CD4-positive, alpha-beta T cell (primary cell): ENCODE measurements around the gene GPR3. TPM values are rescaled to one million over a fixed set of nuclear protein-coding genes. Genes with fewer than 3 reads are reported as not detected.

Experiments used
- ATAC-seq: fragments of 200-7000 bp; cut with Tn5 transposase; one replicate; pipeline ENCODE4 v1.10.0; 2022; ENCODE audit warnings: mild to moderate bottlenecking; ENCODE audit not compliant: poor library complexity
- CTCF ChIA-PET: fragments of 350-600 bp; sonication (Branson Sonifier 250); formaldehyde crosslinking; loops from one replicate; lab custom pipeline; 2021; ENCODE audit warnings: antibody characterized with exemption, inconsistent platforms; lab: Charles Lee
- POLR2A ChIA-PET: fragments of 350-600 bp; sonication (Branson Sonifier 250); formaldehyde crosslinking; loops from one replicate; lab custom pipeline; 2021; ENCODE audit warnings: antibody characterized with exemption, inconsistent platforms; lab: Charles Lee
- DNase-seq, 14 experiments: peaks; one replicate each; pipeline ENCODE4 v3.0.0-alpha.2; 2013 to 2020; ENCODE audit warnings: mixed read lengths in 2 of 14
- H3K27ac ChIP-seq, 2 donors: one replicate each; pipeline versions ENCODE4 v1.5.1 to v1.7.0; 2013; ENCODE audit warnings: low read length in 2 of 2, low read depth in 1 of 2, mild to moderate bottlenecking in 1 of 2
- H3K27me3 ChIP-seq, 2 experiments: 1 replicate in 1 of 2; 2 replicates in 1 of 2; pipeline versions ENCODE4 v1.6.1 to v1.7.0; 2013; ENCODE audit warnings: low read length in 2 of 2, control low read depth in 1 of 2, mild to moderate bottlenecking in 1 of 2, moderate library complexity in 1 of 2; ENCODE audit not compliant: insufficient read depth in 2 of 2, control insufficient read depth in 1 of 2
- H3K36me3 ChIP-seq: one replicate; pipeline ENCODE4 v1.6.1; 2013; ENCODE audit warnings: low read length, control low read depth; ENCODE audit not compliant: insufficient read depth
- H3K4me1 ChIP-seq: one replicate; pipeline ENCODE4 v1.6.1; 2013; ENCODE audit warnings: low read length, control low read depth; ENCODE audit not compliant: insufficient read depth
- H3K4me3 ChIP-seq: one replicate; pipeline ENCODE4 v1.5.1; 2013; ENCODE audit warnings: mild to moderate bottlenecking, low read length, moderate library complexity
- H3K9me3 ChIP-seq, 2 experiments: 1 replicate in 1 of 2; 2 replicates in 1 of 2; pipeline versions ENCODE4 v1.6.1 to v1.7.0; 2013; ENCODE audit warnings: low read length in 2 of 2, mild to moderate bottlenecking in 2 of 2, control low read depth in 1 of 2, moderate library complexity in 1 of 2; ENCODE audit not compliant: control insufficient read depth in 1 of 2, insufficient read depth in 1 of 2
- H3K27ac Mint-ChIP-seq: one replicate; pipeline ENCODE4 v1.8.0; 2020; ENCODE audit warnings: mixed read lengths
- H3K27me3 Mint-ChIP-seq: one replicate; pipeline ENCODE4 v1.8.0; 2021; ENCODE audit warnings: mixed read lengths
- H3K36me3 Mint-ChIP-seq: one replicate; pipeline ENCODE4 v1.8.0; 2021; ENCODE audit warnings: low read depth, mixed read lengths
- H3K4me1 Mint-ChIP-seq: one replicate; pipeline ENCODE4 v1.8.0; 2021; ENCODE audit warnings: low read depth, mixed read lengths
- H3K4me3 Mint-ChIP-seq: one replicate; pipeline ENCODE4 v1.8.0; 2020; ENCODE audit warnings: mild to moderate bottlenecking, mixed read lengths
- H3K9me3 Mint-ChIP-seq: one replicate; pipeline ENCODE4 v1.8.0; 2020; ENCODE audit warnings: mixed read lengths
- CTCF ChIP-seq: fragments of 200-600 bp; IDR thresholded peaks from one replicate; pipeline ENCODE4 v1.8.0; 2022; ENCODE audit warnings: antibody characterized with exemption, mild to moderate bottlenecking
- intact Hi-C, 2 experiments: fragments of 100-400 bp; cut with DNase I in 1 of 2; cut with micrococcal nuclease in 1 of 2; formaldehyde crosslinking; loops; one replicate each; pipeline versions ENCODE4 v1.15.1 to v1.9.0; 2023 to 2025; cut with DNase I, micrococcal nuclease
- total RNA-seq, 174 experiments: library from RNA in 2 of 174; stranded (reverse) in 2 of 174; gene quantifications; one replicate each; pipeline ENCODE4 v1.2.3 and lab custom pipeline; 2021 to 2026

The GPR3 gene
- total RNA-seq, 2 experiments from 2014 or later: 0.14 to 0.19 TPM

- no peaks in the 10 kb centered on the region for H3K36me3 Mint-ChIP-seq
- peak; percentile 70 to 90 (median 78) for DNase-seq
Measured at GRCh38 chr1:27395441-27396195, 3.2 kb downstream of the GPR3 start.

GRCh38 chr1:27397110-27397509 is 4.7 kb downstream of the GPR3 start:
- no peak overlapping the region for H3K27ac Mint-ChIP-seq
- no peaks in the 10 kb centered on the region for H3K36me3 ChIP-seq
- H3K9me3 Mint-ChIP-seq: no peaks in the 10 kb centered on the region
- H3K4me3 Mint-ChIP-seq: no peak overlapping the region
- H3K9me3 ChIP-seq: no peaks in the 10 kb centered on the region
- no peak for ATAC-seq
- peaks cover 20% of the 10 kb centered on the region for H3K4me1 ChIP-seq
- no peaks in the 10 kb centered on the region for H3K36me3 Mint-ChIP-seq
- CTCF ChIA-PET: interaction anchor here (5.8 kb wide), 1 partner anchor 98 kb away, joined by 125 read pairs; no protein-coding TSS in a partner anchor
- no peak overlapping the region for H3K4me3 ChIP-seq
- H3K4me1 Mint-ChIP-seq: peaks cover 27% of the 10 kb centered on the region
- TF ChIP-seq CTCF: no peak
- H3K27ac ChIP-seq: no peak overlapping the region
- H3K27me3 Mint-ChIP-seq: no peaks in the 10 kb centered on the region
- H3K27me3 ChIP-seq: no peaks in the 10 kb centered on the region
- DNase-seq: no peak
- POLR2A ChIA-PET: interaction anchor here (0.7 to 1.6 kb wide), 6 partner anchors 40 to 160 kb away, joined by 3 to 4 read pairs (median 3); no protein-coding TSS in a partner anchor
- intact Hi-C loops: loop anchor here in 1 of 2 experiments (5.0 kb wide), 1 partner anchor 355 kb away; no protein-coding TSS in a partner anchor

More at GRCh38 chr1:27395441-27396195, 3.2 kb downstream of the GPR3 start:
- peak; percentile 85 for TF ChIP-seq CTCF
- Histone ChIP-seq H3K4me3 (no peak overlapping the region), H3K9me3 (no peaks in the 10 kb centered on the region), H3K36me3 (no peaks in the 10 kb centered on the region), H3K27ac (no peak overlapping the region), H3K27me3 (no peaks in the 10 kb centered on the region), H3K4me1 (peaks cover 30% of the 10 kb centered on the region)
- Mint-ChIP-seq H3K9me3 (no peaks in the 10 kb centered on the region), H3K27ac (peak overlapping the region; percentile 44), H3K27me3 (no peaks in the 10 kb centered on the region), H3K4me1 (peaks cover 27% of the 10 kb centered on the region), H3K4me3 (peak overlapping the region; percentile 62)
- ChIA-PET POLR2A (interaction anchor here (0.8 to 1.7 kb wide), 4 partner anchors 95 to 330 kb away, joined by 3 to 12 read pairs (median 3); partner anchors contain the start of gene SLC9A1), CTCF (interaction anchor here (0.6 to 5.8 kb wide), 24 partner anchors 9 to 267 kb away, joined by 3 to 125 read pairs (median 4); partner anchors contain the start of genes AHDC1, MAP3K6 and SYTL1)
- intact Hi-C loops: loop anchor here (1.0 to 5.0 kb wide), 7 partner anchors 38 to 353 kb away; no protein-coding TSS in a partner anchor
- ATAC-seq: peak; percentile 53

DNA sequence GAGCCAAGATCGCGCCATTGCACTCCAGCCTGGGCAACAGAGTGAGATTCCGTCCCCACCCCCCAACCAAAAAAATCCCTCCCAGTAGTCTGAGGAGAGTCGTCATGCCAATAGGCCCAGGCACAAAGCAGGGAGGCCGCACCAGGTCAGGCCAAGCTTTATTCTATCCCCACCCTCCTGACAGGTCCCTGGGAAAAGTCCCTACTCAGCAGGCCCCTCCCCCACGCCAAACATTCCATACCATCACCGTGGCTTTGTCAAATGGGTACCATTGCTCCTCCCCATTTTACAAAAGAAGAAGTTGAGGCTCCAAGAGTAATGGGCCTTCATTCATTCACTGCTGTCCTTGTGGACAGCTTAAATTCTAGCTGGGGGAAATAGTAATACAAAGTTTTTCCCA is 5.3 kb downstream of the GPR3 start:
- Mint-ChIP-seq H3K27ac (peak overlapping the region; percentile 17), H3K36me3 (no peaks in the 10 kb centered on the region), H3K9me3 (no peaks in the 10 kb centered on the region), H3K4me3 (no peak overlapping the region), H3K4me1 (peaks cover 30% of the 10 kb centered on the region), H3K27me3 (no peaks in the 10 kb centered on the region)
- H3K27me3 ChIP-seq: no peaks in the 10 kb centered on the region
- no peak for TF ChIP-seq CTCF
- DNase-seq (no peak), ATAC-seq (no peak)
- ChIA-PET CTCF (interaction anchor here (5.8 kb wide), 1 partner anchor 98 kb away, joined by 125 read pairs; no protein-coding TSS in a partner anchor), POLR2A (interaction anchor here (1.0 to 2.2 kb wide), 6 partner anchors 41 to 265 kb away, joined by 3 to 5 read pairs (median 4); partner anchors contain the start of gene AHDC1)
- no peak overlapping the region for H3K4me3 ChIP-seq
- peaks cover 19% of the 10 kb centered on the region for H3K4me1 ChIP-seq
- H3K36me3 ChIP-seq: no peaks in the 10 kb centered on the region
- H3K27ac ChIP-seq: no peak overlapping the region
- intact Hi-C loops: loop anchor here in 1 of 2 experiments (5.0 kb wide), 1 partner anchor 355 kb away; no protein-coding TSS in a partner anchor
- H3K9me3 ChIP-seq: no peaks in the 10 kb centered on the region
